HEK293 (cell line): Measurements from ENCODE around the gene UNC13A.

Experiments
- ATF2 ChIP-seq: fragments of 450-650 bp; formaldehyde crosslinking; IDR thresholded peaks from 2 replicates; pipeline ENCODE4 v1.5.1; 2016; ENCODE audit warnings: missing biosample characterization, missing genetic modification characterization, low read depth
- KLF16 ChIP-seq: fragments of 450-650 bp; formaldehyde crosslinking; IDR thresholded peaks from 2 replicates; pipeline ENCODE4 v1.5.1; 2017; ENCODE audit warnings: missing biosample characterization, missing genetic modification characterization
- SP7 ChIP-seq: fragments of 450-650 bp; formaldehyde crosslinking; IDR thresholded peaks from 2 replicates; pipeline ENCODE4 v1.5.1; 2016; ENCODE audit warnings: missing biosample characterization, missing genetic modification characterization
- ZBTB11 ChIP-seq: fragments of 450-650 bp; formaldehyde crosslinking; conservative IDR thresholded peaks from 2 replicates; pipeline ENCODE4 v1.5.1; 2016; ENCODE audit warnings: low read depth, missing biosample characterization, missing genetic modification characterization
- ZNF23 ChIP-seq: fragments of 450-650 bp; formaldehyde crosslinking; IDR thresholded peaks from 2 replicates; pipeline ENCODE4 v1.5.1; 2016; ENCODE audit warnings: missing biosample characterization, missing genetic modification characterization, borderline replicate concordance
- TF ChIP-seq, protein P1 (sequence below): fragments of 450-650 bp; formaldehyde crosslinking; IDR thresholded peaks from 2 replicates; pipeline ENCODE4; 2016; ENCODE audit warnings: missing biosample characterization, missing genetic modification characterization
- TF ChIP-seq, protein P2 (sequence below): fragments of 450-650 bp; formaldehyde crosslinking; IDR thresholded peaks from 2 replicates; pipeline ENCODE4 v1.5.1; 2016; ENCODE audit warnings: missing biosample characterization, missing genetic modification characterization

GRCh38 chr19:17575871-17576757, 112.0 kb downstream of the UNC13A start:
- no peak for TF ChIP-seq ZNF23 (tag by site-specific recombination)
- no peak for TF ChIP-seq KLF16 (tag by site-specific recombination)
- TF ChIP-seq, protein P1, sequence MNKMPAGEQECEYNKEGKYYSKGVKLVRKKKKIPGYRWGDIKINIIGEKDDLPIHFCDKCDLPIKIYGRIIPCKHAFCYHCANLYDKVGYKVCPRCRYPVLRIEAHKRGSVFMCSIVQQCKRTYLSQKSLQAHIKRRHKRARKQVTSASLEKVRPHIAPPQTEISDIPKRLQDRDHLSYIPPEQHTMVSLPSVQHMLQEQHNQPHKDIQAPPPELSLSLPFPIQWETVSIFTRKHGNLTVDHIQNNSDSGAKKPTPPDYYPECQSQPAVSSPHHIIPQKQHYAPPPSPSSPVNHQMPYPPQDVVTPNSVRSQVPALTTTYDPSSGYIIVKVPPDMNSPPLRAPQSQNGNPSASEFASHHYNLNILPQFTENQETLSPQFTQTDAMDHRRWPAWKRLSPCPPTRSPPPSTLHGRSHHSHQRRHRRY: no peak
- TF ChIP-seq SP7 (tag by site-specific recombination): no peak
- TF ChIP-seq ATF2 (tag by site-specific recombination): no peak
- TF ChIP-seq, protein P2, sequence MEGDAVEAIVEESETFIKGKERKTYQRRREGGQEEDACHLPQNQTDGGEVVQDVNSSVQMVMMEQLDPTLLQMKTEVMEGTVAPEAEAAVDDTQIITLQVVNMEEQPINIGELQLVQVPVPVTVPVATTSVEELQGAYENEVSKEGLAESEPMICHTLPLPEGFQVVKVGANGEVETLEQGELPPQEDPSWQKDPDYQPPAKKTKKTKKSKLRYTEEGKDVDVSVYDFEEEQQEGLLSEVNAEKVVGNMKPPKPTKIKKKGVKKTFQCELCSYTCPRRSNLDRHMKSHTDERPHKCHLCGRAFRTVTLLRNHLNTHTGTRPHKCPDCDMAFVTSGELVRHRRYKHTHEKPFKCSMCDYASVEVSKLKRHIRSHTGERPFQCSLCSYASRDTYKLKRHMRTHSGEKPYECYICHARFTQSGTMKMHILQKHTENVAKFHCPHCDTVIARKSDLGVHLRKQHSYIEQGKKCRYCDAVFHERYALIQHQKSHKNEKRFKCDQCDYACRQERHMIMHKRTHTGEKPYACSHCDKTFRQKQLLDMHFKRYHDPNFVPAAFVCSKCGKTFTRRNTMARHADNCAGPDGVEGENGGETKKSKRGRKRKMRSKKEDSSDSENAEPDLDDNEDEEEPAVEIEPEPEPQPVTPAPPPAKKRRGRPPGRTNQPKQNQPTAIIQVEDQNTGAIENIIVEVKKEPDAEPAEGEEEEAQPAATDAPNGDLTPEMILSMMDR (tag by site-specific recombination): no peak
- no peak for TF ChIP-seq ZBTB11
